Esophagus muscularis mucosa (tissue), 3 donors: Measurements from ENCODE around the gene HOPX.

Experiments used
- CTCF ChIP-seq, 3 experiments: fragments of 200-600 bp in 2 of 3; fragments of 450-650 bp in 1 of 3; sonication (generic) in 2 of 3; IDR thresholded peaks; one replicate each; pipeline ENCODE4 v1.5.1; 2017 to 2019; ENCODE audit warnings: antibody characterized with exemption in 3 of 3, mild to moderate bottlenecking in 2 of 3, moderate library complexity in 1 of 3
- POLR2AphosphoS5 ChIP-seq, 2 donors: sonication (generic); formaldehyde crosslinking; IDR thresholded peaks; one replicate each; pipeline ENCODE4 v1.6.1; 2017; ENCODE audit warnings: antibody characterized with exemption in 2 of 2

GRCh38 chr4:56692576-56692975 is 11.5 kb upstream of the HOPX start:
- TF ChIP-seq CTCF (IDR thresholded peaks at IDR 0.05) = no peak
- no peak for TF ChIP-seq POLR2AphosphoS5 (IDR thresholded peaks at IDR 0.05)
